Fibroblast of skin of left quadriceps (primary cell): ENCODE results near the gene KBTBD13.
"Not testable (repeated sequence)": the region's sequence is repeated elsewhere in the genome, so short reads cannot be mapped to it uniquely, and the experiment has no call there.

Source experiments
- DNase-seq, 2 experiments: peaks; one replicate each; pipeline ENCODE4 v3.0.0-alpha.2; 2013; ENCODE audit warnings: low read depth in 2 of 2

The KBTBD13 gene

DNA sequence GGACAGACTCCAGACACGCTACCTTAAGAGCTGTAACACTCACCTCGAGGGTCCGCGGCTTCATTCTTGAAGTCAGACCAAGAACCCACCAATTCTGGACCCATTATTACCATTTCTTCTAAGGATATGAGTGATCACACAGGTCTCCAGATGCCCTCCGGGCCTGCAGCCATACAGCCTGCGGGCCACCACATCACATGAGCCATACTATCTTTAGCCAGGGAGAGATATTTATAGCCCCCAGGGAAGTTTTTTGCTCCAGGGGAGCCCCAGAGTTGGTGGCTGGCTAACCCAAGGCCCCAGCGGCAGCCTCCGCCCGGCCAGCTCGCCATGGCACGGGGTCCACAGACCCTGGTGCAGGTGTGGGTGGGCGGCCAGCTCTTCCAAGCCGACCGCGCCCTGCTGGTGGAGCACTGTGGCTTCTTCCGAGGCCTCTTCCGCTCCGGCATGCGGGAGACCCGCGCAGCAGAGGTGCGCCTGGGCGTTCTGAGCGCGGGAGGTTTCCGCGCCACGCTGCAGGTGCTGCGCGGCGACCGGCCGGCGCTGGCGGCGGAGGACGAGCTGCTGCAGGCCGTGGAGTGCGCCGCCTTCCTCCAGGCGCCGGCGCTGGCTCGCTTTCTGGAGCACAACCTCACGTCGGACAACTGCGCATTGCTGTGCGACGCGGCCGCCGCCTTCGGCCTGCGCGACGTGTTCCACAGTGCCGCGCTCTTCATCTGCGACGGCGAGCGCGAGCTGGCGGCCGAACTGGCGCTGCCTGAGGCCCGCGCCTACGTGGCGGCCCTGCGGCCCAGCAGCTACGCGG, at the start of gene KBTBD13:
TSS of gene KBTBD13 (plus strand) at position 261 of the 805 bp plus-strand sequence. CDS start at position 331, 70 bp downstream.
- no peak for DNase-seq

DNA sequence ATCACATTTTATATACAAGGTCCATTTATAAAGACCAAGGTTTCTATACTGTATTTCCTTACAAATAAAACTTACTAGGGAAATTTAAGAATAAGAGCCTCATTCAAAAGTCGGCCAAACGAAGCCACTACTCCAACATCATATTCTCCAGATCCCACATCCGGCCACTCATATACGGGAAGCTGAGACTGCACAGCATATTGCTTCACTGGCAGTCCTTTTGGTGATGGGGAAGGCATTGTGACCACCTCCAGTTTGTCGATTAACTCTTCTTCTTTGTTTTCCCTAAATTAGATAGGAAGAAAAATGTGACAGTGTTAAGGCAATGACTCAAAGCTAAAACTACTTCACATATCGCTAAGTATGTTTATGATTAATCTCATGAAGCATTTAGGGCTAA, 49.8 kb upstream of the KBTBD13 start:
- no peak for DNase-seq

DNA sequence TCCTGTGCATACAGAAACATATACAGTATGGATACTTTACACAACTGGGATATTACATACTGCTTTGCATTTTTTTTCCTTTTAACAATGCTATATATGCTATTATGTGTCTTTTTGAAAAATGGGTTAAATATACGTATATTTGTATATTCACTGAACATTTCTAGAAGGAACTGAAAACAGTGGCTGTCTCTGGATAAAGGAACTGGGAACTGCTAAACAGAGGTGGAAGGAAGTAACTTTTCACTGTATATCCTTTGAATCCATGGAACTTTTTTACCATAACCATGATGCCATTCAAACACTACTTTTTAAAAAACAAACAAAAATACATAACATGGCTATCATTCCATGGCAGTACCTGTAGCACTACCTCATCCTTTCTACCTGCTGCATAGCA, 49.0 kb upstream of the KBTBD13 start:
- DNase-seq = no peak

DNA sequence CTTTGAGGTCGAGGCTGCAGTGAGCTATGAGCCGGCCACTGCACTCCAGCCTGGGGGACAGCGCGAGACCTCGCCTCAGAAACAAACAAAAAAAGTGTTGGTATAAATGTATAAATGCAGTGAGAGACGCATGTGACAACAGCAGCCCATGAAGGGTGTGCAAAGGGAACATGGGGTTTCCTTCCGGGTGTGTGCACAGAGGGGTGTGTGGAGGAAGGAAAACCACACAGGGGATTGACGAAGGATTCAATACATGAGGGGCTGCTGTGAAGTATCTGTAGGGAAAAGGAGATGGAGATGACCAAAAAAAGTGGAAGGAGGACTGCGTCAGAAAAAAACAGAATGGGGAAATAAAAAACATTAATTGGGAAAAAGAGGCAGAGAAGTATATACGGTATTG, 48.2 kb upstream of the KBTBD13 start:
- DNase-seq = no peak

DNA sequence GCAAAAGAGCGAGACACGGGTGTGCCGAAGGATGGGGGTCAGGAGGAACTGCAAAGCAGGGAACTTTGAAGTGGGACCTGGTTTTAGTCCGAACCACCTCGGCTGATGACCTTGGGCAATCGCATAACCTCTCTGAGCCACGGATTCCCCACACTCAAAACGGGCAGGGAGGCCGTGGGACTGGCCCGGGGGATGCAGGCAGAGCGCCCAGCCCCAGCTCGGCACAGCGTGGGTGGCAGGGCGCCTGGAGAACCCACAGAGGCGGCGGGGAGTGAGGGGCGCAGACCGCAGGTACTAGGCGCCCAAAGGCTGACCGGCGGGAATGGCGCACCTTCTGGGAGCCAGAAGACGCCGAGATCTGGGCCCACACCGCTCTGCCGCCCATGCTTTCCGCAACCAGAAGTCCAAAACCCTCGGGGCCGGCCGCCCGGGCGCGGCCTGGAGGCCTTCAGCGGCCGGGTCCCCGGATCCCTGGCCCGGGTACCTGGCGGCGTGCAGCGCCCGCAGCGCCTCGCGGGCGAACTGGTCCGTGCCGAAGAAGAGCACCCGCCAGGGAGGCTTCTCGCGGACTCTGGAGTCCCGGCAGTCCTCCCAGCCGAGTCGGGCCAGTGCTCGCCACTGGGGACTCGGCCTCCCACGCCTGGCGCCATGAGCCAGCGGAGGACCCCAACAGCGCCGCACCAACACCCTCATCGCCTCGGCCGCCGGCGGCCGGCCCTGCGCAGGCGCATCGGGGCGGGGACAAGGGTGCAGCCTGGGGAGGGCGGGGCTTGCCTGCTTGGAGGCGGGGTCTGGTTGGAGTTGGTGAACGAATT, 47.4 kb upstream of the KBTBD13 start, which contains the start of gene MTFMT:
TSS of gene MTFMT (minus strand) at position 719 of the 815 bp plus-strand sequence. CDS start at position 693, 26 bp downstream.
- peak; percentile 54 to 63 for DNase-seq

DNA sequence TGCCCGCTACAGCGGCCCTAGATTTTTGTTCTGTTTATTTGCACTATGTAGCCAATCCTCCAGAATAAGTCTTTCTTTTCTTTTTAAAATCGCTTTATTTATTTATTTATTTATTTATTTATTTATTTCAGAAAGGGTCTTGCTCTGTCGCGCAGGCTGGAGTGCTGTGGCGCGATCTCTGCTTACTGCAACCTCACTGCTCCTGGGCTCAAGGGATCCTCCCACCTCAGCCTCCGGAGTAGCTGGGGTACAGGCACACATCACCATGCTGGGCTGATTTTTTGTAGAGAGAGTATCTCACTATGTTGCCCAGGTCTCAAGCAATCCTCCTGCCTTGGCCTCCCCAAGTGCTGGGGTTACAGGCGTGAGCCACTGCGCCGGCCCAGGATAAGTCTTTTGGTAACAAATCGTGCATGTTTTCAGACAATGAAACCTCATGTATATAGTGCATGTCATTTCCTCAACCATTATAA, 46.8 kb upstream of the KBTBD13 start:
- no peak for DNase-seq

DNA sequence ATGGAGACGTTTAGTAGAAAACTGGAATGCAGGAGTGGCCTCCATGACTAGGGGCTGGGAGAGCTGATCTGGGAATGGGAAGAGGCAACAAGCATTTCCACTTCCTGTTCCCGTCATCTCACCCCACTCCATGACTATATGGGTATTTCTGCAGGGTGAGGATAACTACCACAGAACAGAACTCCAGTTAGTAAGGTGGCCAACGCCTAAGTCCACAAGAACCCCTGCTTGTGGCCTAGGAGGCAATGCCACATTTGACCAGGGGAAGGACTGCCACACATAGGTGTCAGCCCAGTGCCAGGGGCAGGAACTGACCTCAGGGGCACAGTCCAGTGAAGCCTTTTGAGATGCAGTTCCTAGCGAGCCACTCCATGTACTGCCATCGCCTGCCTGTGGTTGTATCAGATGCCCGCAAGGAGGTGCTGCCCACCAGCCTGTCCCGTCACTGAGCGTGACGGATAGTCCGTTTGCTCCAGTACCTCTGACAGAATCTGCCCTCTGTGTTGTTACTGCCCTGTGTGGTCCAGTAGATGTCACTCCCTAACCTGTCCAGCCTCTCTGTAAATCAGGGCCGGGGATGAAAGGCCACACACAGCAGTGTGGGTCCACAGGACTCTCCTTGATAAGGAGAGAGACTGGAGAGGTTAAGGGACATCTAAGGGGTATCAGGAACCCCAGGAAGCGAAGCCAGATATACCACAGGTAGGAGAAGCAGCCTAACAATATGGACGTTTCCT, 43.6 kb upstream of the KBTBD13 start:
- DNase-seq = no peak

DNA sequence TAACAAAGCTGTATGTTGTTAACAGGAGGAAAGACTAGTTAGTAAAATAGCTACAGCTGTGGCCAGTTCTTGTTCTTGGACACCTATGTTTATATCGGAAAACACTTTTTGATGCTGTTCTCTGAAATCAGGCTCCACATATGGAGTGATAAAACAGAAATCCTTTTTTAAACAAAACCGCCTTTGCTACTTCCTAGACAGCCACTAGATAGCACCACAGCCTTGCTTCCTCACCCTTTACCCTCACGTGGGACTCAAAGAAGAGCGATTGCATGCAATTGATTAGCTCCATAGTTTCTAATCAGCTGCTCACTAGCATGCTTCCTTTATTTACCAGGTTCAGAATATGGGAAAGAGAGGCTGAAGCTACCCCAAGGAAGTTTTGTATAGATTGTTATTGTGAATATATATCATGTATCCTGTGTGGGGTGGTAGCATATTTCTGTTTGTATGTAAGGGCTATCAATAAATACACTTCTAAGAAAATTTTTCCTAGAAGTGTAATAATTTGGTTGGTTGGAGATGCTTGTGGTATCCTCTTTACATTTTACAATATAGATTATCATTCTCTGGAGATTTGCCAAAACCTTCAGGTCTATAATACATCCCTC, 42.8 kb upstream of the KBTBD13 start:
- peak in 1 of 2 experiments; percentile 20 for DNase-seq

DNA sequence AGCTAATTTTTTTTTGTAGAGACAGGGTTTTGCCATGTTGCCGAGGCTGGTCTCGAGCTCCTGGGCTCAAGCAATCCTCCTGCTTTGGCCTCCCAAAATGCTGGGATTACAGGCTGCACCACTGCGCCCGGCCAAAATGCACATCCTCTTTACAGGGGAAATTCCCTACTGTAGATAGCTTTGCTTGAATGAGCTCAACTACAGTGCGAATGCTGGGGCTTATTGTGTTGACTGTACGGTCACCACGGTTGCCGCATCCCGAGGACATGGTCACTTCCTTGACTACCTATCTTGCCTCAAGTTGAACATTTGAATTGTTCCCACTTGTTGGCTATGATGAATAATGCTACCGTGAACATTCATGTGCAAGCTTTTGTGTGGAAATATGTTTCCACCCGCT, 41.8 kb upstream of the KBTBD13 start:
- no peak for DNase-seq

DNA sequence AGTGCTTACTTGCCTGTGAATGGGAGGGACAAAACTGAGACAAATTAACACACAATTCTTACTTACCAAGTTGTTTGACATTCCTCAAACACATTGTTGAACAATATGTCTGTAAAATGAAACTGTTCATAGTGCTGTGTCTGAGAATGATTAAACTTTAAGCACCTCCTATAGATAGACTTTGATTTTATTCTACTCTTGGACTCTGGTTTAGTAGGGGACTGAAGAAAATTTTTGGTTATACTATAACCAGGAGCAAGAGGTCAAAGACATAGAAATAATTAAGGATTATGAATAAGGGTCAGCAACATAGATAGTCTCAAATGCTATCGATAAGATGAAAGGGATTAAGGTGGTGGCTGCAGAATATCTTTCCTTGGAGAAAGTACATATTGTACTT, 39.2 kb upstream of the KBTBD13 start:
- no peak for DNase-seq

DNA sequence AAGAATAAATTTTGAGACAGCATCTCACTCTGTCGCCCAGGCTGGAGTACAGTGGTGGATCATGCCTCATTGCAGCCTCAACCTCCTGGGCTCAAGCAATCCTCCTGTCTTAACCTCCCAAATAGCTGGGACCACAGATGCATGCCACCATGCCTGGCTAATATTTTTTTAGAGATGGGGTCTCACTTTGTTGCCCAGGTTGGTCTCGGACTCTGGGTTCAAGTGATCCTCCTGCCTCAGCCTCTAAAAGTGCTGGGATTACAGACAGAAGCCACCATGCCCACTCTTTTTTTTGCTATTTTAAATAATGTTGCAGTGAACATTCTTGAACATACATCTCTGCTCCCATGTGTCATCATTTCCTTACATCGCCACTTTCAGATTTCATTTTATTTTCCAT, 38.1 kb upstream of the KBTBD13 start:
- DNase-seq = no peak

DNA sequence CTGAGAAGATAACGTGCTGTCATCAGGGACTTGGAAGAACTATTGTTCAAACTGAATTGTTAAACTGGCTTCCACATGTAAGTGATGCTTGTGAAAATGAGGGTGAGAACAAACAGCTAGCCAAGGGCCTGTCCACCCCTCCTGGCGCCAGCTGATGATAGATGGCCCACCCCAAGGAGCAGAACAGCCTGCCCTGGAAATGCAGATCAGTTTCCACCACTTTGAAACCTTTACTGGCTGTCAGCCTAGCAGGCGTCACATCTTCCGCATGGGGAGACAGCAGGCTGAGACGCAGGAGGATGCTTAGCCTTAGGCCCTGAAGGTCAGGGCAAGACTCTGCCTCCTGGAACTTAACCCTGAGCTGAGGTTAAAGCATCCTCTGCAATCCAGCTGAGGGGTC, 37.7 kb upstream of the KBTBD13 start:
- no peak for DNase-seq

DNA sequence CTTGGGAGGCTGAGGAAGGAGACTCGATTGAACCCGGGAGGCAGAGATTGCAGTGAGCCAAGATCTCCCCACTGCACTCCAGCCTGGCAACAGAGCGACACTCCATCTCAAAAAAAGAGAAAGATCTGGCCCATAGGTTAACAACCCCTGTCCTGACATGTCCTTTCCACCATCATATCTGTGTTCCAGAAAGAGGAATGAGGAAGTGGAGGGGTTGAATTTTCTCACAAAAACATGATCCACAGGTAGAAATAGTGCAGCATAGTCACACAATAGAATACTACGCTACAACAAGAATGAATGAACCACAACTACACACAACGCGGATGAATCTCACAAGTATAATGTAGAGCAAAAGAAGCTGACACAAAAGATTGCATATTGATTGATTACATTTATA, 36.1 kb upstream of the KBTBD13 start:
- no peak for DNase-seq

DNA sequence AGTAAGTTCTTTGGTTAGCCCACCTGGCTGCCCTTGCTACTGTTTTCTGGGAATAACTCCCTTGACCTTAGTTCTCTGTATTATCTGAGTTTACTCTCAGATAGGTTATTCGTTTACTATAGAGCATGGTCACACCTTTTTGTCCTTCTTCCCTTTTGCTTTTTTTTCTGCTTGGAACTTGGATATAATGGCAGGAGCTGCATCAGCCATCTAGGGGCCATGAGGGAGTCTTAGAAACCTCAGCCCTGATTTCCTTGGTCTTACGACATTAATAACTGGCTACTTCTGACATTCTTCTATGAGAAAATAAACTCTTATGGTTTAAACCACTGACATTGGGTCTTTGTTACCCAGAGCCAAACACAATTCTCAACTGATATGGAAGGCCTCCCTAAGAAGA, 34.8 kb upstream of the KBTBD13 start:
- DNase-seq = no peak

DNA sequence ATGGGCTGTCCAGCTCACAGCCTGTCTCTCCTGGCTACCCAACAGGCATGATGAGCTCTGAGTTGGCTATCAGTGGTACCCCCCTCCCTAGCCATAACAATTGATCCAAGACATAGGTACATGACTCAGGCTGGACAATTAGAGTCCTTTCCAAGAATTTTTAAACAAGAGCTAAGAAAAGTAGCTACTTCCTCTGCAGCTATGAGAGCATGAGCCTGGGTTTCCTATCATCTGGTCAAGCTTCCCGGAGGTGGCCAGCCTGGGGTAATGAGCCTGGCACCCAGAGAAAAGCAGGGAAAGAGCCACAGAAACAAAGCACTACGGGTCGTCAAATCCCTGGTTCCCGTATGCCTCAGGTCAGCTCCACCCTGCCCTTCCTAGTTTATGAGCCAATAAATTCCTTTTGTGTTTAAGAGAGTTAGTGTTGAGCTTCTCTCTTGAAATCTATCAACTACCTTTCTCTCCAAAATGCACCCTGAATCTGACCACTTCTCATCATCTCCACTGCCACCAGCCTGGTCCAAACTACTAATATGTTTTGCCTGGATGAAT, 33.7 kb upstream of the KBTBD13 start:
- no peak for DNase-seq

DNA sequence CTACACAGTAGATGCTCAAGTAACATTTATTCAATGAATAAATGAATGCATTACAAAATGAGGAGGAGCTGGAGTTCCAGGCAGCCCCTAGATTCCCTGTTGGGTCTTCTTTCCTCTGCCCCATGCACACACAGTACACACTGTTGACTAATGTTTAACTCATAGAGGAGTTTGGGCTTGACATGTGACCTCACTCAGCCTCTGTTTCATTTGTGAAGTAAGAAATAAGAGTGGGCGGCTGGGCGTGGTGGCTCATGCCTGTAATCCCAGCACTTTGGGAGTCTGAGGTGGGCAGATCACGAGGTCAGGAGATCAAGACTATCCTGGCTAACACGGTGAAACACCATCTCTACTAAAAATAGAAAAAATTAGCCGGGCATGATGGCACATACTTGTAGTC, 32.3 kb upstream of the KBTBD13 start:
- DNase-seq = not testable (repeated sequence)

DNA sequence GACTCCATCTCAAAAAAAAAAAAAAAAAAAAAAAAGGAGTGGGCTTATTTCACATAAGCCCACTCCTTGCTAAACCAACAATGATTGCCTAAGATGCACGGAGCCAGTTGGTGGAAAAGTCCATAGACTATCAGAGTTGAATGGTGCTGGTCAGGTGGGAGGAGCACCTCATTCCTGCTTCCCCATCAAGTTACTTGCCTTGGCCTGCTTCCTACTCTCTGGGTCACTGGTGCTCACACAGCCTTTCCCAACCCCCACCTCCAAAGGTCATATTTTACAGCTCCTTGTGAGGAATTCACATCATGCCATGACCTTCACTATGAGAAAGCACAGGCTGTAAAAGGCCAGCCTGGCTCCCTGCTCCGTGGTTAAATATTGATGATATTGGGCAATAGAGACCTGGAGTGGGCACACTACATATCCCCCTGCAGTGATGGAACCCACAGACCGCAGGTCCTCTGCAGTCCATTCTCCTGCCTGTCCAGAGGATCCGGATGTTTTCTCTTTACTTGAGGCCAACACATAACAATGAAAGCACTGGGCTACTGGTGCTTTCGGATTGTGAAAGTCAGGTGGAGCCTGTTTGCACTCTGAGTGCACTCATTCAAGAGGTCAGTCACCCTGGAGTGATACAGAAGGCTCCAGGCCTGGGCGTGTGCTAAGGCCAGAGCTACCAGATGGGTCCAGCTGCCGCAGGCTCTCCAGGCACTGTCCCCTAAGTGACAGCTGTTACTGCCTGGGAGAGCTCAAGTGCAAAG, 31.6 kb upstream of the KBTBD13 start, which contains the start of gene SLC51B:
TSS of gene SLC51B (plus strand) at position 664 of the 758 bp plus-strand sequence. CDS start 4,618 bp downstream, outside the sequence.
- no peak for DNase-seq

DNA sequence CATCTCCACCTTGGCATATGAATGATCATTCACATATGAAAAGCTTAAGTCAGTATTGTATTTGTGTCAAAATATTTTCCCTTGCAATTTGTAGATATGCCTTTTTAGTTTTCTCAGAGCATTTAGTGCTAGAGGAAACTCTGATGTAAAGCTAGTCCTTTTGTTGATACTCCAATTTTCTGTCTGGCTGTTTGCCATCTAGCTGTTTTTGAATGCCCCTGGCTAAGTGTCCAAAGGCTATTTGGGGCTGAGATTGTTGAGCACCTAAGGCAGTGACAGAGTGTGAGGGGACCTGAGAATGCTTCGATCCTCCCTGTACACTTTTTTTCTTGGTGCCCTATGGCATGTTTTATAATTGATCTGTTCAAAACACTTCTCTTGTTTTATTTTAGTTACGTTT, 28.3 kb upstream of the KBTBD13 start:
- DNase-seq = no peak

DNA sequence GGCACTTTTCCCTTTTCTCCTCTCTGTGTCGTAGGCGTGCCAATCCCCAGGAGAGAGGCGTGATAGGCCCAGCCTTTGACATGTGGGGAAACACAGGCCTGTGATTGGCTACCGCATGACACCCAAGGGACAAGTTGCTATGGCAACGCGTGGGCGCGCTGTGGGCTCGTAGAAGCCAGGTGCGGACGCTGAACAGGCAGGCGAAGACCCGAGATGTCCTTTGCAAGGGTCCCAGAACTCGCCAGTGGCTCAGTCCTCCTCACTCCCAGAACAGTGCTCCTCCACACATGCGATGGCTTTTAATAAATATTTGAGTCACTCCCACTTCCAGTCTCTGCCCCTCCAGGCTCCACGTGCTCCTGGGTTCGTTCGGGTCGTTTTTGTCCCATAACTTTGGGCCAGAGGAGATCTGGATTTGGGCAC, 27.1 kb upstream of the KBTBD13 start:
- DNase-seq = peak; percentile 85 to 88

DNA sequence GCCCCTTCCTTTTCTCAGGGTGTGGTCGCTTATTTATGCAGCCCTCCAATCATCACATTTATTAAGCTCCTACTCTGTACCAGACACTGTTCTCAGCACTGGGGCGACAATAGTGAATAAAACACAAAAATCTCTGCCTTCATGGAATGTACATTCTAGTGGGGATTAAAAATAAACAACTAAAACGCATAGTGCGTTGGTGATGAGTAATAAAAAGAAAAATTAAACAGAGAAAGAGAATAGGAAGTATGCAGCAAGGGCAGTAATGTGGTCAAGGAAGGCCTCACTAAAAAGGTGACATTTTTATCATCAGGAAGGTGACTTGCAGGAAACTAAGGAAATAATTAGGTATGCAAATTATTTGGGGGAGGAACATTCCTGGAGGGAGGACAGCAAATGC, 26.3 kb upstream of the KBTBD13 start:
- no peak for DNase-seq
